CD14-positive monocyte (primary cell): ENCODE measurements around the gene IMPACT. TPM values are rescaled to one million over a fixed set of nuclear protein-coding genes. Genes with fewer than 3 reads are reported as not detected.

ENCODE experiments used
- DNase-seq, 3 donors: peaks; one replicate each; pipeline ENCODE4 v3.0.0-alpha.2; 2011 to 2022
- H2AFZ ChIP-seq: 2 replicates; pipeline ENCODE4 v1.6.0; 2012; ENCODE audit warnings: mild to moderate bottlenecking, low read depth, low read length, inconsistent platforms; ENCODE audit not compliant: insufficient read depth, poor library complexity, severe bottlenecking
- H3K27ac ChIP-seq, 2 donors: 1 replicate in 1 of 2; 2 replicates in 1 of 2; pipeline ENCODE4 v1.5.1; 2012 to 2013; ENCODE audit warnings: low read length in 2 of 2, control low read depth in 1 of 2, inconsistent platforms in 1 of 2, low read depth in 1 of 2, mild to moderate bottlenecking in 1 of 2
- H3K27me3 ChIP-seq, 2 donors: one replicate each; pipeline versions ENCODE4 v1.6.0 to v1.6.1; 2011 to 2013; ENCODE audit warnings: low read length in 2 of 2; ENCODE audit not compliant: control insufficient read depth in 2 of 2, insufficient read depth in 2 of 2
- H3K36me3 ChIP-seq, 2 donors: replicated peaks in 1 of 2; 1 replicate in 1 of 2; 2 replicates in 1 of 2; pipeline versions ENCODE4 v1.5.1 to v1.6.1; 2012 to 2013; ENCODE audit warnings: low read length in 2 of 2, control low read depth in 1 of 2, inconsistent platforms in 1 of 2, mild to moderate bottlenecking in 1 of 2; ENCODE audit not compliant: insufficient read depth in 2 of 2, control insufficient read depth in 1 of 2
- H3K4me1 ChIP-seq, 2 donors: 1 replicate in 1 of 2; 2 replicates in 1 of 2; pipeline versions ENCODE4 v1.5.1 to v1.6.1; 2012 to 2013; ENCODE audit warnings: low read length in 2 of 2, control low read depth in 1 of 2, inconsistent platforms in 1 of 2, mild to moderate bottlenecking in 1 of 2, moderate library complexity in 1 of 2; ENCODE audit not compliant: insufficient read depth in 2 of 2, control insufficient read depth in 1 of 2
- H3K4me2 ChIP-seq: replicated peaks from 2 replicates; pipeline ENCODE3; 2012; ENCODE audit warnings: low read length, moderate library complexity, mild to moderate bottlenecking; ENCODE audit not compliant: poor library complexity, severe bottlenecking; ENCODE audit errors: extremely low read depth
- H3K4me3 ChIP-seq, 3 experiments: fragments of 200-600 bp in 1 of 3; sonication (generic) in 1 of 3; replicated peaks in 1 of 3; 1 replicate in 2 of 3; 2 replicates in 1 of 3; pipeline ENCODE4 v1.5.1; 2011 to 2013; ENCODE audit warnings: low read length in 3 of 3, mild to moderate bottlenecking in 3 of 3, control low read depth in 2 of 3, low read depth in 2 of 3, inconsistent platforms in 1 of 3, moderate library complexity in 1 of 3
- H3K79me2 ChIP-seq: 2 replicates; pipeline ENCODE4 v1.6.0; 2012; ENCODE audit warnings: mild to moderate bottlenecking, control low read depth, inconsistent platforms, low read length, moderate library complexity; ENCODE audit not compliant: insufficient read depth
- H3K9ac ChIP-seq: 2 replicates; pipeline ENCODE4 v1.6.0; 2017; ENCODE audit warnings: low read length, mild to moderate bottlenecking; ENCODE audit not compliant: insufficient read depth, poor library complexity, severe bottlenecking
- H3K9me3 ChIP-seq, 2 donors: replicated peaks in 1 of 2; 1 replicate in 1 of 2; 2 replicates in 1 of 2; pipeline versions ENCODE4 v1.5.1 to v1.6.1; 2012 to 2013; ENCODE audit warnings: low read length in 2 of 2, control low read depth in 1 of 2; ENCODE audit not compliant: control insufficient read depth in 1 of 2, insufficient read depth in 1 of 2
- H4K20me1 ChIP-seq: 2 replicates; pipeline ENCODE4 v1.6.0; 2012; ENCODE audit warnings: mild to moderate bottlenecking, low read length, control low read depth, moderate library complexity; ENCODE audit not compliant: insufficient read depth
- H3K27ac Mint-ChIP-seq, 7 donors: one replicate each; pipeline ENCODE4 v1.8.0; 2020; ENCODE audit warnings: mild to moderate bottlenecking in 7 of 7, mixed read lengths in 7 of 7, moderate library complexity in 6 of 7, inconsistent platforms in 2 of 7
- H3K27me3 Mint-ChIP-seq, 3 donors: one replicate each; pipeline ENCODE4 v1.8.0; 2021 to 2022; ENCODE audit warnings: low read depth in 3 of 3, mild to moderate bottlenecking in 3 of 3, mixed read lengths in 3 of 3, moderate library complexity in 3 of 3, inconsistent platforms in 1 of 3
- H3K36me3 Mint-ChIP-seq, 2 donors: one replicate each; pipeline ENCODE4 v1.8.0; 2020; ENCODE audit warnings: mixed read lengths in 2 of 2, inconsistent platforms in 1 of 2, mild to moderate bottlenecking in 1 of 2
- H3K4me1 Mint-ChIP-seq: one replicate; pipeline ENCODE4 v1.8.0; 2020; ENCODE audit warnings: mild to moderate bottlenecking, mixed read lengths
- H3K4me3 Mint-ChIP-seq, 2 donors: one replicate each; pipeline ENCODE4 v1.8.0; 2020; ENCODE audit warnings: mild to moderate bottlenecking in 2 of 2, mixed read lengths in 2 of 2, moderate library complexity in 1 of 2
- H3K9me3 Mint-ChIP-seq, 7 donors: one replicate each; pipeline ENCODE4 v1.8.0; 2020 to 2022; ENCODE audit warnings: mixed read lengths in 7 of 7, mild to moderate bottlenecking in 6 of 7, moderate library complexity in 6 of 7, inconsistent platforms in 2 of 7
- WGBS: methylation state at CpG from one replicate; pipeline ENCODE4 v1.1.5; 2013; ENCODE audit warnings: missing lambda C conversion rate; ENCODE audit not compliant: insufficient coverage; 5-methylcytosine and 5-hydroxymethylcytosine counted together
- intact Hi-C, 2 donors: fragments of 100-400 bp; cut with micrococcal nuclease; formaldehyde crosslinking; loops; one replicate each; pipeline versions ENCODE4 v1.15.0 to v1.15.1; 2023
- polyA plus RNA-seq, 3 donors: library from polyadenylated mRNA; depleted of rRNA in 1 of 3; unstranded in 2 of 3; stranded (reverse) in 1 of 3; fragments of 300-500 nt in 2 of 3; fragments of >200 nt in 1 of 3; fragmentation: Illumina TruSeq in 2 of 3; gene quantifications; 1 replicate in 2 of 3; 2 replicates in 1 of 3; pipeline ENCODE4 v1.2.3, GENCODE V29; 2012 to 2021
- TF ChIP-seq, protein P1 (sequence below): fragments of 200-600 bp; IDR thresholded peaks from one replicate; pipeline ENCODE4 v1.8.0; 2022; ENCODE audit warnings: antibody characterized with exemption, mild to moderate bottlenecking

Gene IMPACT
- polyA plus RNA-seq, 3 donors = 8.9 to 19.7 (median 15.8) TPM

DNA sequence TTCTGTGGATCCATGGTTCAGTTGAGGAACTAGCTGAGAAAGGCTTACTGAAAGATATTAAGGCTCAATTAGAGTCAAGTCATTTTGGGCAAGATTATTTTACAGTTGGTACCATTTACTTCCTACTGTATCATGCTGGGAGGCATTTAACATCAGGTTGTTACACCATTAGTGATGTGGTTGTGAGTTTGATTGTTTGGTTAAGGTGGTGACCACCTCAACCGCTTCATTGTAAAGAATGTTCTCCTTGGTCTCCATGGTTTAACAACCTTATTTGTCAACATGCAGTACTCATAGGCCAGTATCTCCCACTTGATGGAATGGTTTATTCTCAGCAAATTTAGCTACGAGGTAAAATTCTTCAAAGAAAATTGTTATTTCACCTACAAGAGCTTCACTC is 68.1 kb downstream of the IMPACT start:
- Mint-ChIP-seq H3K27me3 (peaks cover 0 to 2% (median 0%) of the 10 kb centered on the region in 3 donors), H3K27ac (no peak overlapping the region), H3K4me1 (no peaks in the 10 kb centered on the region), H3K4me3 (no peak overlapping the region), H3K9me3 (peaks cover 0 to 5% (median 0%) of the 10 kb centered on the region in 7 donors), H3K36me3 (no peaks in the 10 kb centered on the region)
- Histone ChIP-seq H3K27me3 (no peaks in the 10 kb centered on the region), H3K4me2 (no peak overlapping the region), H4K20me1 (no peaks in the 10 kb centered on the region), H3K4me1 (no peaks in the 10 kb centered on the region), H3K79me2 (no peaks in the 10 kb centered on the region), H3K36me3 (no peaks in the 10 kb centered on the region), H3K9me3 (no peaks in the 10 kb centered on the region), H3K4me3 (no peak overlapping the region), H3K9ac (no peak overlapping the region), H2AFZ (no peak overlapping the region), H3K27ac (no peak overlapping the region)
- no peak for DNase-seq
- intact Hi-C loops = no loop called here
- WGBS = no CpG with 5 or more reads among the region's 2 CpGs
- TF ChIP-seq, protein P1, sequence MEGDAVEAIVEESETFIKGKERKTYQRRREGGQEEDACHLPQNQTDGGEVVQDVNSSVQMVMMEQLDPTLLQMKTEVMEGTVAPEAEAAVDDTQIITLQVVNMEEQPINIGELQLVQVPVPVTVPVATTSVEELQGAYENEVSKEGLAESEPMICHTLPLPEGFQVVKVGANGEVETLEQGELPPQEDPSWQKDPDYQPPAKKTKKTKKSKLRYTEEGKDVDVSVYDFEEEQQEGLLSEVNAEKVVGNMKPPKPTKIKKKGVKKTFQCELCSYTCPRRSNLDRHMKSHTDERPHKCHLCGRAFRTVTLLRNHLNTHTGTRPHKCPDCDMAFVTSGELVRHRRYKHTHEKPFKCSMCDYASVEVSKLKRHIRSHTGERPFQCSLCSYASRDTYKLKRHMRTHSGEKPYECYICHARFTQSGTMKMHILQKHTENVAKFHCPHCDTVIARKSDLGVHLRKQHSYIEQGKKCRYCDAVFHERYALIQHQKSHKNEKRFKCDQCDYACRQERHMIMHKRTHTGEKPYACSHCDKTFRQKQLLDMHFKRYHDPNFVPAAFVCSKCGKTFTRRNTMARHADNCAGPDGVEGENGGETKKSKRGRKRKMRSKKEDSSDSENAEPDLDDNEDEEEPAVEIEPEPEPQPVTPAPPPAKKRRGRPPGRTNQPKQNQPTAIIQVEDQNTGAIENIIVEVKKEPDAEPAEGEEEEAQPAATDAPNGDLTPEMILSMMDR = no peak

DNA sequence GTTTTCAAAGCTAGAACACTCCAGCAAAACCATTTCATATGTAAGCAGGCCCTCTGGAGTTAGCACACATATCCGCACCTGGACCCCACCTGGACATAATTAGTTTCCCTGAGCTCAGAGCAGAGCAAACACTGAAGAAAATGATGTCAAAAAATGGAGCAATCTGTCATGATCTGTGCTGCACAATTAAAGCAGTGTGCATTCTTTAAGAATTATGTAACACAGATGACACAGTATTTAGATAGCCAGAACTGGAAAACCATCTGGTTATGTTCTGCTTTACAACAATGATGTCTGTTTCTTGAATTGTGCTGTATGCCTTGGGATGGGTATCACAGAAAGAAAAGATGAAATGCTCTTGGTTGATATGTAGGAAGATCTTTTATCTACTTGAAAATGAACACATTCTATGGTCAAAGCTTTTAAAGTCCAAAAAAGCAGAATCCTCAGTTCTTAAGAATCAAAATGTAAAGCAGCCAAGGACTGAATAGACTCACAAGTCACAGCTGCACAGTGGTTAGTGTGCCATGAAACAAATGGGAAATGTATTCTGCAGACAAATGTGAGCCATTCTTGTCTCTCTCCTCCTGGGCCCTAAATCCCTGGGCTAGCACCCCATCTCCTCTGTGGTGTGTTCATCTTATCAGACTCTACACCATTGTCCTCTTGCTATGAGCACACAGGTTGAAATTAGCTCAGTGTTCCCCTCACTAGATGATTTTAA is 70.7 kb downstream of the IMPACT start:
- TF ChIP-seq, protein P1 = no peak
- no peaks in the 10 kb centered on the region for H3K36me3 Mint-ChIP-seq
- Histone ChIP-seq H3K27me3 (no peaks in the 10 kb centered on the region), H3K36me3 (no peaks in the 10 kb centered on the region), H3K4me2 (no peak overlapping the region), H4K20me1 (no peaks in the 10 kb centered on the region), H3K79me2 (no peaks in the 10 kb centered on the region), H2AFZ (no peak overlapping the region), H3K27ac (no peak overlapping the region), H3K4me1 (no peaks in the 10 kb centered on the region), H3K4me3 (no peak overlapping the region), H3K9me3 (no peaks in the 10 kb centered on the region), H3K9ac (no peak overlapping the region)
- H3K27ac Mint-ChIP-seq = no peak overlapping the region
- DNase-seq = no peak
- WGBS = 100% methylated on average over 1 of the region's 1 CpG
- H3K4me1 Mint-ChIP-seq = no peaks in the 10 kb centered on the region
- H3K4me3 Mint-ChIP-seq = no peak overlapping the region
- peaks cover 0 to 5% (median 0%) of the 10 kb centered on the region in 7 donors for H3K9me3 Mint-ChIP-seq
- H3K27me3 Mint-ChIP-seq = peaks cover 0 to 5% (median 2%) of the 10 kb centered on the region in 3 donors
- intact Hi-C loops = no loop called here
